Right lobe of liver (tissue), 4 donors: ENCODE measurements around the gene SPACA4.

Source experiments
- POLR2A ChIP-seq: fragments of 450-650 bp; IDR thresholded peaks from one replicate; pipeline ENCODE4 v1.6.1; 2017; ENCODE audit warnings: antibody characterized with exemption, mild to moderate bottlenecking
- TF ChIP-seq, protein P1 (sequence below), 4 donors: fragments of 200-600 bp in 3 of 4; fragments of 450-650 bp in 1 of 4; IDR thresholded peaks; one replicate each; pipeline versions ENCODE4 v1.5.1 to v1.8.0; 2016 to 2022; ENCODE audit warnings: antibody characterized with exemption in 4 of 4, mild to moderate bottlenecking in 2 of 4
- donor health status: DM: no; HTN: no; CAD: no.
- donor health status: DM: no; HTN: no; CAD: no.
- donor health status: DM: no; HTN: yes; CAD: no.

DNA sequence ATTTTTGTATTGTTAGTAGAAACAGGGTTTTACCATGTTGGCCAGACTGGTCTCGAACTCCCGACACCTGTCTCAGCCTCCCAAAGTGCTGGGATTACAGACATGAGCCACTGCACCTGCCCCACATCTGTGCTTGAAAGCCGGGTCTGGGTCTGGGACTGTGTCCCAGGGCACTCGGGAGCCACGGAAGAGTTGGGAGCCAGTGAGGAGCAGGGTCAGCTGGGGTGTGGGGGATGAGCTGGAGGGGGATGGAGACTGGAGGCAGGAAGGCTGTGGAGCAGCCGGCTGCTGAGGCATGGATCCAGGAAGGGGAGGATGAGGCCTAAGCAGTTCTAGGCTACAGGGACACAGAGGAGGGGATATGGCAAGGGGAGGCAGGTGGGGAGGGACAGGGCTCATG, 10.7 kb upstream of the SPACA4 start:
- TF ChIP-seq, protein P1, sequence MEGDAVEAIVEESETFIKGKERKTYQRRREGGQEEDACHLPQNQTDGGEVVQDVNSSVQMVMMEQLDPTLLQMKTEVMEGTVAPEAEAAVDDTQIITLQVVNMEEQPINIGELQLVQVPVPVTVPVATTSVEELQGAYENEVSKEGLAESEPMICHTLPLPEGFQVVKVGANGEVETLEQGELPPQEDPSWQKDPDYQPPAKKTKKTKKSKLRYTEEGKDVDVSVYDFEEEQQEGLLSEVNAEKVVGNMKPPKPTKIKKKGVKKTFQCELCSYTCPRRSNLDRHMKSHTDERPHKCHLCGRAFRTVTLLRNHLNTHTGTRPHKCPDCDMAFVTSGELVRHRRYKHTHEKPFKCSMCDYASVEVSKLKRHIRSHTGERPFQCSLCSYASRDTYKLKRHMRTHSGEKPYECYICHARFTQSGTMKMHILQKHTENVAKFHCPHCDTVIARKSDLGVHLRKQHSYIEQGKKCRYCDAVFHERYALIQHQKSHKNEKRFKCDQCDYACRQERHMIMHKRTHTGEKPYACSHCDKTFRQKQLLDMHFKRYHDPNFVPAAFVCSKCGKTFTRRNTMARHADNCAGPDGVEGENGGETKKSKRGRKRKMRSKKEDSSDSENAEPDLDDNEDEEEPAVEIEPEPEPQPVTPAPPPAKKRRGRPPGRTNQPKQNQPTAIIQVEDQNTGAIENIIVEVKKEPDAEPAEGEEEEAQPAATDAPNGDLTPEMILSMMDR (IDR thresholded peaks at IDR 0.05): no peak
- no peak for TF ChIP-seq POLR2A
